Activated effector memory CD4-positive, alpha-beta T cell treated with anti-CD3 and anti-CD28 coated beads, Interleukin-2, amount 50 U/mL, for 16 hours (primary cell): ENCODE measurements around the gene TEDC2.
"Not testable (repeated sequence)": the region's sequence is repeated elsewhere in the genome, so short reads cannot be mapped to it uniquely, and the experiment has no call there.

Experiments
- DNase-seq: peaks from one replicate; pipeline ENCODE4 v3.0.0-alpha.2; 2020

The TEDC2 gene

DNA sequence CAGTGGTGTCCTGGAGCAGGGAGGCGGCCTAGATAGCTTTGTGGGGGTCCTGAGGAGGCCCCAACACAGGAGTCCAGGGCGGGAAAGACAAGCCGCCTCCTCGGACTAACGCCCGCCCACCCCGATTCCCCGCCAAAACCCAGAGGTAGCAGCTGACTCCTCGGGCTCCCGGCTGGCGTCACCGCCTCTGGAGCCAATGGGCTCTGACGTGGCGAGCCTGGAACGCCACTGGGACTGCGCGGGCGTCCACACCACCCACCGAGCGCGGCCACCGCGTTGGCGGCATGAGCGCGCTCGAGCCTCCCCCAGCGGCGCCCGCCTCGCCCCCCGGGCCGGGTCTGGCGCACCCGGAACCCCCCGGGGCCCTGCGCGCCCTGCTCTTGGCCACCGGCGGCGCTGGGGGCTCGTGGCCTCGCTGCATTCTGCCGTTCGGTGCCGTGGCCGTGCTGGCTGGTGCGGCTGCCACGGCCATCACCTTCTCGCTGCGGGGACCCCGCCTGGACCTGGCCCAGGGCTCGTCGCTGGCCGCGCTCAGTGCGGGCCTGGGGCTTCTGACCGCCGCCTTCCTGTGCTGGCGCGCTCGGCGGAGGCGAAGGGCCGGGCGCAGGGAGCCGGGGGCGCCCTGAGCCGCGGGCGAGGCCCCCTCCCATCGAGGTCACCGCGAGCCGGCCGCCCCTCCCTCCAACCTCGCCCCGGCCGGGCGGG, 7.8 kb downstream of the TEDC2 start:
- no peak for DNase-seq

- no peak for DNase-seq
Measured at GRCh38 chr16:2468233-2468724, 8.4 kb downstream of the TEDC2 start.

GRCh38 chr16:2468725-2469398, 9.0 kb downstream of the TEDC2 start:
- no peak for DNase-seq

DNA sequence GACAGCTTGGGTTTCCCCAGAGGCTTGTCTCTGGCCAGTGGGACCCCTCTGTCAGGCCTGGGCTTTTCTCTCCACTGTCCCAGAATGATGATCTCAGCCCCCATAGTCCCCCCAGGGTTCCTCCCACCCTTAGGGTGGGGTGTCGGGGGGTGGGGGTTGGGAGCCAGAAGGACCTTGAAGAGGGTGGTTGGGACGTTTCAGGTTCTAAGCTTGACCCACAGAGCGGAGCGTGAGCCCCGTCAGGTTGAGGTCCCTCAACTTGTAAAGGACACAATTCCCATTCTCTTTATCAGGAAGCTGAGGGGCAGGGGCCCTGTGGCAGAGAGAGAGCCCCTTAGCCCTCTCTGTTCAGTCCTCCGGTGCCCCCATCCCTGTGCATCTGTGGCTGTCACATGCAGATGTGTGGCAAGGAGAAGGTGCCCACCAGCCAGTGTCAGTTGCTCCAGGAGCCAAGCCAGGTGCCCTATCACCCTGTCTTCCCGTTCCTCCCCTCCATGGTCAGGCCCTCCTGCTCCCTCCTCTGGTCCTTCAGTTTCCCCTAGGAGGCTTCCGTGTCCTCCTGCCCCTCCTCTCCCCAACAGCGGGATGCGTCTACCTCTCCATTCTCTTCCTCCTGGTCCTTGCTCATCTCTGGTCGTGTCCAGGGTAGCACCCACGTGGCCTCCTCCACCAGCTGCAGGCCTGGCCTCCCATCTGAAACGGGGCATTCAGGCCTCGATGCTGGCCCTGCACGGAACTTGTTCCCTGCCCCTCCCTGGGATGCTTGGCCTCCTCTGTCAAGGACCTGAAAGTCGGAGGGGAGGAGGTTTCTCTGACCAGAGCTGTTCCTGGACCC, 9.7 kb downstream of the TEDC2 start:
- no peak for DNase-seq

- no peak for DNase-seq
Measured at GRCh38 chr16:2470234-2470601, 10.3 kb downstream of the TEDC2 start.

GRCh38 chr16:2470603-2471015, 10.7 kb downstream of the TEDC2 start:
- DNase-seq, result no peak

- DNase-seq, result no peak
Measured at GRCh38 chr16:2471016-2471652, 11.2 kb downstream of the TEDC2 start, which contains the start of gene NTN3. Gene NTN3, plus strand, starts transcription at chr16:2471297. Its CDS starts 405 bp downstream, at chr16:2471702.

GRCh38 chr16:2471653-2472487, 12.0 kb downstream of the TEDC2 start:
- DNase-seq, result no peak

DNA sequence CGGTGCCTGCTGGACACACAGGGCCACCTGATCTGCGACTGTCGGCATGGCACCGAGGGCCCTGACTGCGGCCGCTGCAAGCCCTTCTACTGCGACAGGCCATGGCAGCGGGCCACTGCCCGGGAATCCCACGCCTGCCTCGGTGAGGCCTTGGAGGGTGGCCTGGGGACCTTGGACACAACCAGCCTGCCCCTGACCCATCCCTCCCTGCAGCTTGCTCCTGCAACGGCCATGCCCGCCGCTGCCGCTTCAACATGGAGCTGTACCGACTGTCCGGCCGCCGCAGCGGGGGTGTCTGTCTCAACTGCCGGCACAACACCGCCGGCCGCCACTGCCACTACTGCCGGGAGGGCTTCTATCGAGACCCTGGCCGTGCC, 12.6 kb downstream of the TEDC2 start:
- no peak for DNase-seq

- no peak for DNase-seq
Measured at GRCh38 chr16:2472885-2473445, 13.1 kb downstream of the TEDC2 start.

DNA sequence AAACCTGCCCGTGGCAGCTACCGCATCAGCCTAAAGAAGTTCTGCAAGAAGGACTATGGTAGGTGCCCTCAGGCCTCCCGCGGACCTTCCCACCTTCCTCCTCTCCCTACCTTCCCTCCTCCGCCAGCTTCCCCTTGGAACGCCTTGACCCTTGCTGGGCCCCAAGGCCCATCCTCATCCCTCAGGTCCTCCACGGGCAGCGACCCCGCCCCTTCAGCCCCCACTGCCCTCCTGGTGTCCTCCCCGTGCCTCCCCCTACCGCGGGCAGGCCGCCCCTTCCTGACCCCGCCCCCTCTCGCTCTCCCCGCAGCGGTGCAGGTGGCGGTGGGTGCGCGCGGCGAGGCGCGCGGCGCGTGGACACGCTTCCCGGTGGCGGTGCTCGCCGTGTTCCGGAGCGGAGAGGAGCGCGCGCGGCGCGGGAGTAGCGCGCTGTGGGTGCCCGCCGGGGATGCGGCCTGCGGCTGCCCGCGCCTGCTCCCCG, 13.6 kb downstream of the TEDC2 start:
- peak; percentile 69 for DNase-seq

DNA sequence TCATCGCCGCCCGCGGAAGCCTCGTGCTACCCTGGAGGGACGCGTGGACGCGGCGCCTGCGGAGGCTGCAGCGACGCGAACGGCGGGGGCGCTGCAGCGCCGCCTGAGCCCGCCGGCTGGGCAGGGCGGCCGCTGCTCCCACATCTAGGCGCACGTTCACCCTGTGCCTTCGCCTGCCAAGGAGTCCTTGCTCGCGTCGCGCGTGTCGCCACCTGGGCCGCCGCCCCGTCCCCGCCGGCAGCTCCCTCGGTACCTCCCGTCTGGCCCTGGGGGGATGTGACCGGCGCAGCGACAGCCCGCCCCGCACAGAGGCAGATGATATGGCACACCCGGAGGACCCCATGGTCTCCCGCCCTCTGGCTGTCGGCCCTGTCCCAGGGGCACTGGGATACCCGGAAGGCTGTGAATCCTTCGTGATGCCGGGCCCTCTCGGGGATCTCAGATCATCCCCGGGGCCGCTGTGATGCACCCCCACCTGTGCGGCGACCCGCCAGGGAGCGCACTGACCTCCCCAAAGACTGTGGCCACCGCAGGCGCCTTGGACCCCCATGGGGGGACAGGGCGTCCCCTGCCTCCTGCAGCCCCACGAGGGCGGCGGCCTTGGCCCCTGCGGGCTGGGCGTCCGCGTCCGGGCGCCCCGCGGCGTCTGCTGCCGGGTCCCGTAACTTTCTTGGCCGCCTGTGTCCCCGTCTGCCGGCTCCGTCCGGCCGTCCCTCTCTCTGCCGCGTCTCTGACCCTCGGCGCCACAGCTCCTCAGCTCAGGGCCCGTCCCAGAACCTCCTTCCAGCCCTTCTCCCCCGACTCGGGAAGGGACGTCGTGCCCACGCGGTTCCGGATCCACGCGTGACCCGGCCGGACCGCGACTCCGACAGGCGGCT, 14.3 kb downstream of the TEDC2 start:
- DNase-seq, result peak; percentile 86

DNA sequence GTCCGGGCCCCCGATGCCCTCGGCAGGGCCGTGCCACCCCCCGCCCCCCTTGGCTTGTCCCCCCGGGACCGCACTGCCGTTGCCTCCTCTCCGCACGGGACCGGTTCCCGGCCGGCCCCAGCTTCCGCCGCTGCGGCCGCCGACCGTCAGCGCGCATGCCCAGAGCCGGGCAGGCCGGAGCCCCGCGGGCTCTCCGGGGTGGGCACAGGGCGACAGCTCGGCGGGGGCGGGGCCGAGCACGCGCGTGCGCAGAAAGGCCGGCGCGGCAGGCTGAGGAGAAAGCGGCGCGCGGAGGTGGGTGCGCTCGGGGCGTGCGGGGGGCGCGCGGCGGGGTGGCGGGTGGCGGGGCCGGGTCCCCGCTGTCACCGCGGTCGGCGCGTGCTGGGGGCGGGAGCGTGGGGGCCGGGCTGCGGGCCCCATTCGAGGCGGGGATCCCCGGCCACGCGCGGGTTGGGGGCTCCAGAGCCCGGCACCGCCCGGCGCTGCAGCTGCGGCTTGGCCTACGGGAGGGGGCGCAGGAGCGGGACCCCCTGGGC, 15.0 kb downstream of the TEDC2 start, which contains the start of gene TBC1D24:
TBC1D24 (plus strand) TSS at position 251 of the 536 bp plus-strand sequence. CDS start 21,022 bp downstream, outside the sequence.
- DNase-seq, result peak; percentile 93

- DNase-seq, result peak; percentile 75
Measured at GRCh38 chr16:2475413-2476344, 15.8 kb downstream of the TEDC2 start.

DNA sequence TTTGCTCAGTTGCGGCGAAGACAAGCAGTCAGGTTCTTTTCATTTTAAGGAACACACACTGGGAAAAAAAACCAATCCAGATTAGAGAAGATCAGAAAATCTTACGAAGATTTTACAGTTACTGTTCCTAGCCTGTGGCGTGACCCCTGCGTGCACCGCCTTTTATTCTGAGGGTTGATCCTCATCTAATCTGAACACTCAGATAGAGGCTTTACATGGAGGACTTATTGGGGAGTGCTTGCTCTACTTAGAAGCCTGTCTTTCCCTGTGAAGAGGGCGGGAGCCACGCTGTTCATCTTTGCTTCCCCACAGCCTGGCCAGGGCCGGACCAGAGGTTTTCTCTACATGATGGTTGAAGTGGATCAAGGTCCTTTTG, 16.4 kb downstream of the TEDC2 start:
- DNase-seq, result no peak

DNA sequence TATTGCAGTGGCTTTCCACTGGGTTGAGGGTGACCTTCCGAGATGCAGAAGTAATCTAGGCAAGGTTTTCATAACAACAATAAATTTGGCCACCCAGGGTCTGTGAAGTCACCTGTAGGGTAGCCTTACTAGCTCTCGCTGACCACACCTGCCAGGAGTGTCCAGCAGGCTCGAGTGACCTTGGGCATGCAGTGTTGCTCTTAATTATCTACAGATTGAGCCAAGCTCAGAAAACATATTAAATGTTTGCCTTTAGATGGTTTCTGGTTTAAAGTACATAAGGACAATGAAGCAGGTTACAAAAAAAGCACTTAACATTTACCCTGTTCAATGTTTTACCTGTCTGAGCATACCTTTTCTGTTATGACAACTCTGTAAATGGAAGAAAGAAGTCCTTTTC, 16.8 kb downstream of the TEDC2 start:
- DNase-seq, result no peak

- DNase-seq, result no peak
Measured at GRCh38 chr16:2477327-2477726, 17.4 kb downstream of the TEDC2 start.

- DNase-seq, result no peak
Measured at GRCh38 chr16:2478279-2478678, 18.4 kb downstream of the TEDC2 start.

DNA sequence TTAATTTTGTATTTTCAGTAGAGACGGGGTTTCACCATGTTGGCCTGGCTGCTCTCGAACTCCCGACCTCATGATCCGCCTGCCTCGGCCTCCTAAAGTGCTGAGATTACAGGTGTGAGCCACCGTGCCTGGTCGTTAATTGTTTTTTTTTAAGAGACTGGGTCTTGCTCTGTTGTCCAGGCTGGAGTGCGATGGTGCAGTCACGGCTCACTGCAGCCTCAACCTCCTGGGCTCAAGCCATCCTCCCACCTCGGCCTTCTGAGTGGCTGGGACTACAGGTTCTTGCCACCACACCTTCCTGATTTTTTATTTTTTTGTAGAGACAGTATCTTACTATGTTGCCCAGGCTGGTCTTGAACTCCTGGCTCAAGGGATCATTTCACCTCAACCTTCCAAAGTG, 20.1 kb downstream of the TEDC2 start:
- DNase-seq, result not testable (repeated sequence)
